Measurements from ENCODE around the gene ZNF267.
"Not testable (repeated sequence)": the region's sequence is repeated elsewhere in the genome, so short reads cannot be mapped to it uniquely, and the experiment has no call there.

- not testable (repeated sequence) for TF ChIP-seq POLR2A (IDR thresholded peaks at IDR 0.05; ENCODE audit: low read length); GATA1 (IDR thresholded peaks at IDR 0.05; ENCODE audit: low read depth, low read length)
These were observed 25.0 kb upstream of the ZNF267 start for GRCh38 chr16:31848572-31848971.
